GM10248 (cell line): ENCODE measurements around the gene CFAP298.

Experiments
- CTCF ChIA-PET: fragments of 300-600 bp; sonication (Branson Sonifier 250); formaldehyde crosslinking; extraction: SDS; loops from one replicate; lab custom pipeline; 2021; ENCODE audit warnings: antibody characterized with exemption; lab: Yijun Ruan, JAX
- POLR2A ChIA-PET: fragments of 350-650 bp; sonication (Branson Sonifier 250); formaldehyde crosslinking; extraction: SDS; loops from one replicate; lab custom pipeline; 2020; ENCODE audit warnings: antibody characterized with exemption; lab: Yijun Ruan, JAX
- DNase-seq: peaks from one replicate; pipeline ENCODE4 v3.0.0; 2012; ENCODE audit errors: extremely low spot score
- TF ChIP-seq, protein P1 (sequence below): IDR thresholded peaks from 2 replicates; pipeline ENCODE4 v1.5.1; 2012; ENCODE audit warnings: mild to moderate bottlenecking, low read depth; ENCODE audit errors: extremely low read depth, missing control alignments, control extremely low read depth

CFAP298 gene

DNA sequence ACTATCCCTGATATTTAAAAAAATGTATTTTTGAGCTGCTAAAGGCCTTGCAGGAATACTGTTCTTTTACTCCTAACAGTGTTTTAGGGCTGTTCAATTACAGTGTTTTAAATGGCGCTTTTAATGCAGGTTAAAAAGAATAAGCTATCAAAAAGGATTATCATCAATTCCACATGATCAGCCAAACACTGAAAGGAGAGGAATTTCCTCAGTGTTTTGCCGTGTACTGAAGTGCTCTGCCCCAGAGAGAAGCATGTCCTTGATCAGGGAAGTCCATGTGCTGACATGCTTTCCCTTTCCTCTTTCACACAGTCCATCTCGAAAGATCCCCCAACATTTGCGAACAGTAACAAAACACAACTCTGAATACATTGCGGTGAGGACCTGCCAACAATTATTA lies 3.3 kb downstream of the CFAP298 start:
- CTCF ChIA-PET: interaction anchor here (1.7 to 6.4 kb wide), 2 partner anchors 8 to 205 kb away, joined by 5 to 76 read pairs; no protein-coding TSS in a partner anchor

DNA sequence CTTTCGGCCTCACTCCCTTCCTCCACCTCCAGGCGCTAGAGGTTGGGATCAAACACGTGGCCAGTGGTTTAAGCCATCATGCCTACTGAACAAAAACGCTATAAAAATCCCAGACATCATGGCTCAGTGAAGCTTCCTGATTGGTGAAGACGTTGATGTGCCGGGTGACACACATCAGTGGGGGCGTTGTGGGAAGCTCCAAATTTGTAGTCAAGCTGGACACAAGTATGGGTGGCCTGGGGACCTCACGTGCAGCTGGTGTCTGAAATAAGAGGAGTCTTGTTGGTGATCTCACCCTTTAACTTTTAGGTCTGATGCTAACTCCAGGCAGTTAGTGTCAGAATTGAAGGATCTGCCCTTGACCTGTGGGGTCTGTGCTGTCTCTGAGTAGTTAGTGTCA lies 6.7 kb downstream of the CFAP298 start:
- no peak for DNase-seq
- ChIA-PET POLR2A (no interaction called here), CTCF (interaction anchor here (1.1 to 1.2 kb wide), 2 partner anchors 208 to 732 kb away, joined by 3 to 4 read pairs; no protein-coding TSS in a partner anchor)
- TF ChIP-seq, protein P1, sequence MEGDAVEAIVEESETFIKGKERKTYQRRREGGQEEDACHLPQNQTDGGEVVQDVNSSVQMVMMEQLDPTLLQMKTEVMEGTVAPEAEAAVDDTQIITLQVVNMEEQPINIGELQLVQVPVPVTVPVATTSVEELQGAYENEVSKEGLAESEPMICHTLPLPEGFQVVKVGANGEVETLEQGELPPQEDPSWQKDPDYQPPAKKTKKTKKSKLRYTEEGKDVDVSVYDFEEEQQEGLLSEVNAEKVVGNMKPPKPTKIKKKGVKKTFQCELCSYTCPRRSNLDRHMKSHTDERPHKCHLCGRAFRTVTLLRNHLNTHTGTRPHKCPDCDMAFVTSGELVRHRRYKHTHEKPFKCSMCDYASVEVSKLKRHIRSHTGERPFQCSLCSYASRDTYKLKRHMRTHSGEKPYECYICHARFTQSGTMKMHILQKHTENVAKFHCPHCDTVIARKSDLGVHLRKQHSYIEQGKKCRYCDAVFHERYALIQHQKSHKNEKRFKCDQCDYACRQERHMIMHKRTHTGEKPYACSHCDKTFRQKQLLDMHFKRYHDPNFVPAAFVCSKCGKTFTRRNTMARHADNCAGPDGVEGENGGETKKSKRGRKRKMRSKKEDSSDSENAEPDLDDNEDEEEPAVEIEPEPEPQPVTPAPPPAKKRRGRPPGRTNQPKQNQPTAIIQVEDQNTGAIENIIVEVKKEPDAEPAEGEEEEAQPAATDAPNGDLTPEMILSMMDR: no peak

More for the DNA sequence above, 3.3 kb downstream of the CFAP298 start:
- no peak for DNase-seq
- POLR2A ChIA-PET: no interaction called here
- TF ChIP-seq, protein P1: no peak

DNA sequence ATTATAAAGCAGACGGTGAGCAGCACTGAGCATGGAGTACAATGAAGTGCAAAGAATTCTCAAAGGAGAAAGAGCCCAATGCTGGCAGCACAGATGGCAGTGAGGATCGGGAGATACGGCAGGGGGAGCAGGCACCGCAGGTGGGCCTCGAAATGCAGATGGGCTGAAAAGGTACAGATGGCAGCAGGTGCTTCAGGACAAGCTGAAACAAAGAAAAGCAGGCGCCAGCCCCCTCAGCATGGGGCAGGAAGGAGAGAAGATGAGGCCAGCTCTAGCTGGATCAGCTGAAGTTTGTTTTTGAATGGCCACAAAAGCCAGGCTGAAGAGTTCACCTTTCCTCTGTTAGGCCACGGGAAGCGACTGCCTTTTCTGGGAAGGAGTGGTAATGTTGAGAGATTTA lies 7.7 kb downstream of the CFAP298 start:
- TF ChIP-seq, protein P1: no peak
- POLR2A ChIA-PET: no interaction called here
- CTCF ChIA-PET: interaction anchor here (1.2 kb wide), 1 partner anchor 731 kb away, joined by 3 read pairs; no protein-coding TSS in a partner anchor
- DNase-seq: no peak

DNA sequence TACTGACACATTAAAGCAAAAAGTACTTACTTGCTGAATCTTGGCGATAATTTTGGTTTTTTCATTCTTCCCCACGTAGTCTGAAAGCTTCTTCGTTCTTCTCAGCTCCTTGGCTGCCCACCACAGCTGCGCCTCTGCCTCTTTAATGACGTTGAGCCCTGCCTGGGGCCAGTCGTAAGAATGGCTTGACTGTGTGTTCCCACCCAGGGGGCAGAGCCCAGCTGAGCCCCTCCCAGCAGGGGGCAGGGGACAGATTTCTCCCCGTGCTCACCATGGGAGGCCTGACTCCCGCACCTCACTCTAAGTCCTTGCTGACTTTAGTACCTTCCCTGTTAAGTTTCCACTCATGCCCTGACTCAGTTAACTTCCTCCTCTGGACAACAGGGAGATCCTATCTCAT lies 9.0 kb downstream of the CFAP298 start:
- POLR2A ChIA-PET: no interaction called here
- DNase-seq: no peak
- TF ChIP-seq, protein P1: no peak
- CTCF ChIA-PET: interaction anchor here (0.7 to 4.7 kb wide), 2 partner anchors 7 to 42 kb away, joined by 3 to 76 read pairs; partner anchors contain the start of gene CFAP298

DNA sequence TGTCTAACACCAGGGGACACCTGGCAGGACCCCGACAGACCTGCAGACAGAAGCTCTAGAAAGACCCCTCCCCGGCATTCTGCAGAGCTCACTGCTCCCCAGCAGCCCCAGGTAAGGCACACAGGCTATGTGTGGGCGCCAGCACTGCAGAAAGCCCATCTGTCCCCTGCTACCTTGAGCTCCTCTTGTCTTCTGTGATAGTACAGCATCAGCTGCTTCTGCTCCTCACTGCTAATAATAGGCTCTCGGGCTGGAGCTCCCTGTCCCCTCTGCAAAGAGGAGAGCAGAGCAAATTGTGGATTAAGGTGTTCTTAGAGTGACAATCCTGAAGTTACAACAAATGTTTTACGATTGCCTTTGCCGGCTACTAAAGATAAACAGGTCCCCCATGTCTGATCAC lies 10.1 kb downstream of the CFAP298 start:
- CTCF ChIA-PET: interaction anchor here (1.2 to 4.7 kb wide), 11 partner anchors 8 to 199 kb away, joined by 3 to 76 read pairs (median 7); partner anchors contain the start of gene CFAP298
- POLR2A ChIA-PET: no interaction called here

DNA sequence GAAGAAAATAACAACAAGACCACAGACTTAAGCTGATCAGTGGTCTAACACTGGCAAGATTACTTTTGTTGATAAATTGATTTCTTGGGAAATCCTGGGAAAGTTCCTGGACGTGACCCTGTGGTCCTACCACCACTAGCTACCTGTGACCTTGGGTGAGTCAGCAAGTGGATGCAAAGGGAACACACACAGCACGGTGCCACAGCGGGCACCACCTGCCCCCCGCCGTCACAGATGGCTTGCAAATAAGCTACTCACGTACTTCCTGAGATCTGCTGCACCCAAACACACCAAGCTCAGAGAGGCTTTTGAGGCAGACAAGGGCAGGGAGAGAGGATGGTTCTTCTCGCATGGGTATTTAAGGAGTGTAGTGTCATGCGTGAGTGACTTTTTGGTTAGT lies 12.7 kb downstream of the CFAP298 start:
- TF ChIP-seq, protein P1: no peak
- CTCF ChIA-PET: interaction anchor here (1.0 to 4.7 kb wide), 8 partner anchors 11 to 233 kb away, joined by 3 to 76 read pairs (median 5); partner anchors contain the start of gene CFAP298
- no peak for DNase-seq
- POLR2A ChIA-PET: no interaction called here

More for the DNA sequence above, 10.1 kb downstream of the CFAP298 start:
- TF ChIP-seq, protein P1: no peak
- DNase-seq: no peak
